Nephron progenitor cell (in vitro differentiated cells): ENCODE results near the gene DAZAP1.

ENCODE experiments used
- DNase-seq: peaks from one replicate; pipeline ENCODE4 v3.0.0; 2021
- H3K27ac Mint-ChIP-seq: 2 replicates; pipeline ENCODE4 v1.8.0; 2021; ENCODE audit warnings: mild to moderate bottlenecking, moderate library complexity, mixed read lengths
- H3K27me3 Mint-ChIP-seq: 2 replicates; pipeline ENCODE4 v1.8.0; 2021; ENCODE audit warnings: mild to moderate bottlenecking, low read depth, mixed read lengths; ENCODE audit not compliant: poor library complexity
- H3K36me3 Mint-ChIP-seq: 2 replicates; pipeline ENCODE4 v1.8.0; 2021; ENCODE audit warnings: low read depth, mixed read lengths
- H3K4me1 Mint-ChIP-seq: 2 replicates; pipeline ENCODE4 v1.8.0; 2021; ENCODE audit warnings: mixed read lengths
- H3K4me3 Mint-ChIP-seq: 2 replicates; pipeline ENCODE4 v1.8.0; 2021; ENCODE audit warnings: mild to moderate bottlenecking, moderate library complexity, mixed read lengths
- H3K9me3 Mint-ChIP-seq: 2 replicates; pipeline ENCODE4 v1.8.0; 2021; ENCODE audit warnings: mild to moderate bottlenecking, moderate library complexity, mixed read lengths
- CTCF ChIP-seq: fragments of 200-600 bp; sonication (generic); IDR thresholded peaks from 2 replicates; pipeline ENCODE4 v1.5.0; 2021; ENCODE audit warnings: antibody characterized with exemption

Gene DAZAP1

GRCh38 chr19:1379961-1380489, 27.4 kb upstream of the DAZAP1 start:
- Mint-ChIP-seq H3K4me3 (no peak overlapping the region), H3K27me3 (peaks cover 12% of the 10 kb centered on the region), H3K9me3 (peaks cover 4% of the 10 kb centered on the region), H3K36me3 (peaks cover 15% of the 10 kb centered on the region), H3K27ac (no peak overlapping the region), H3K4me1 (peaks cover 16% of the 10 kb centered on the region)
- no peak for TF ChIP-seq CTCF
- DNase-seq: no peak

- H3K9me3 Mint-ChIP-seq: peaks cover 4% of the 10 kb centered on the region
- no peak overlapping the region for H3K27ac Mint-ChIP-seq
- H3K36me3 Mint-ChIP-seq: peaks cover 5% of the 10 kb centered on the region
- peaks cover 16% of the 10 kb centered on the region for H3K4me1 Mint-ChIP-seq
- DNase-seq: no peak
- no peak overlapping the region for H3K4me3 Mint-ChIP-seq
- H3K27me3 Mint-ChIP-seq: peaks cover 6% of the 10 kb centered on the region
- TF ChIP-seq CTCF: no peak
These were observed 25.1 kb upstream of the DAZAP1 start for GRCh38 chr19:1382250-1382649.

GRCh38 chr19:1383017-1383311, 24.4 kb upstream of the DAZAP1 start:
- H3K4me3 Mint-ChIP-seq: peak overlapping the region; percentile 92
- H3K27ac Mint-ChIP-seq: no peak overlapping the region
- H3K27me3 Mint-ChIP-seq: peaks cover 6% of the 10 kb centered on the region
- no peak for DNase-seq
- H3K36me3 Mint-ChIP-seq: peaks cover 5% of the 10 kb centered on the region
- H3K4me1 Mint-ChIP-seq: peaks cover 16% of the 10 kb centered on the region
- peaks cover 4% of the 10 kb centered on the region for H3K9me3 Mint-ChIP-seq
- TF ChIP-seq CTCF: no peak

GRCh38 chr19:1383312-1384084, 23.9 kb upstream of the DAZAP1 start, which contains the start of gene NDUFS7:
TSS of gene NDUFS7 (plus strand) at chr19:1383907. CDS start at chr19:1383927, 20 bp downstream.
- Mint-ChIP-seq H3K4me3 (peak within 1 kb of the TSS; percentile 92), H3K27me3 (peaks cover 6% of the 10 kb centered on the region), H3K4me1 (peaks cover 16% of the 10 kb centered on the region), H3K36me3 (no peaks in the 10 kb centered on the region), H3K9me3 (peaks cover 4% of the 10 kb centered on the region), H3K27ac (peak within 1 kb of the TSS; percentile 98)
- peak; percentile 94 for DNase-seq
- TF ChIP-seq CTCF: no peak

GRCh38 chr19:1384085-1384462, 23.3 kb upstream of the DAZAP1 start:
- Mint-ChIP-seq H3K36me3 (peaks cover 3% of the 10 kb centered on the region), H3K4me3 (peak overlapping the region; percentile 92), H3K27me3 (peaks cover 6% of the 10 kb centered on the region), H3K27ac (no peak overlapping the region), H3K9me3 (peaks cover 4% of the 10 kb centered on the region), H3K4me1 (peaks cover 16% of the 10 kb centered on the region)
- no peak for TF ChIP-seq CTCF
- DNase-seq: no peak
